Stimulated activated naive CD8-positive, alpha-beta T cell treated with anti-CD3 and anti-CD28 coated beads, Interleukin-15, Interleukin-2, amounts not matched to agents 100 ng/mL and 50 ng/mL, for 24 hours (primary cell): ENCODE measurements around the gene ZFHX2.
A peak's percentile ranks its signal among the peaks of the same experiment; 100 is the strongest.

ENCODE experiments used
- H3K27ac Mint-ChIP-seq: one replicate; pipeline ENCODE4 v1.8.0; 2021; ENCODE audit warnings: mild to moderate bottlenecking, mixed read lengths
- H3K27me3 Mint-ChIP-seq: one replicate; pipeline ENCODE4 v1.8.0; 2021; ENCODE audit warnings: mixed read lengths
- H3K36me3 Mint-ChIP-seq: one replicate; pipeline ENCODE4 v1.8.0; 2021; ENCODE audit warnings: low read depth, mixed read lengths
- H3K4me1 Mint-ChIP-seq: one replicate; pipeline ENCODE4 v1.8.0; 2021; ENCODE audit warnings: low read depth, mixed read lengths
- H3K4me3 Mint-ChIP-seq: one replicate; pipeline ENCODE4 v1.8.0; 2021; ENCODE audit warnings: mild to moderate bottlenecking, mixed read lengths
- H3K9me3 Mint-ChIP-seq: one replicate; pipeline ENCODE4 v1.8.0; 2021; ENCODE audit warnings: mixed read lengths

Gene ZFHX2

GRCh38 chr14:23566778-23567185 is 15.2 kb upstream of the ZFHX2 start:
- no peaks in the 10 kb centered on the region for H3K27me3 Mint-ChIP-seq
- peaks cover 31% of the 10 kb centered on the region for H3K36me3 Mint-ChIP-seq
- peak overlapping the region; percentile 100 for H3K27ac Mint-ChIP-seq
- H3K4me3 Mint-ChIP-seq = peak overlapping the region; percentile 100
- H3K4me1 Mint-ChIP-seq = peaks cover 33% of the 10 kb centered on the region
- H3K9me3 Mint-ChIP-seq = no peaks in the 10 kb centered on the region

- Mint-ChIP-seq H3K36me3 (peaks cover 36% of the 10 kb centered on the region), H3K9me3 (no peaks in the 10 kb centered on the region), H3K27me3 (no peaks in the 10 kb centered on the region), H3K4me3 (peak overlapping the region; percentile 100), H3K27ac (peak overlapping the region; percentile 100), H3K4me1 (peaks cover 36% of the 10 kb centered on the region)
These were observed 14.7 kb upstream of the ZFHX2 start for GRCh38 chr14:23566112-23566777.

- no peak overlapping the region for H3K4me3 Mint-ChIP-seq
- H3K27ac Mint-ChIP-seq = no peak overlapping the region
- peaks cover 36% of the 10 kb centered on the region for H3K36me3 Mint-ChIP-seq
- peaks cover 41% of the 10 kb centered on the region for H3K4me1 Mint-ChIP-seq
- no peaks in the 10 kb centered on the region for H3K9me3 Mint-ChIP-seq
- H3K27me3 Mint-ChIP-seq = no peaks in the 10 kb centered on the region
These were observed 14.1 kb upstream of the ZFHX2 start for GRCh38 chr14:23565626-23566025.

GRCh38 chr14:23564876-23565275 is 13.3 kb upstream of the ZFHX2 start:
- Mint-ChIP-seq H3K27me3 (no peaks in the 10 kb centered on the region), H3K27ac (no peak overlapping the region), H3K4me1 (peaks cover 48% of the 10 kb centered on the region), H3K4me3 (no peak overlapping the region), H3K36me3 (peaks cover 42% of the 10 kb centered on the region), H3K9me3 (no peaks in the 10 kb centered on the region)

- Mint-ChIP-seq H3K36me3 (peaks cover 48% of the 10 kb centered on the region), H3K27me3 (no peaks in the 10 kb centered on the region), H3K4me3 (no peak overlapping the region), H3K9me3 (no peaks in the 10 kb centered on the region), H3K4me1 (peaks cover 54% of the 10 kb centered on the region), H3K27ac (no peak overlapping the region)
These were observed 12.7 kb upstream of the ZFHX2 start for GRCh38 chr14:23564181-23564812.

GRCh38 chr14:23563473-23564180 is 12.1 kb upstream of the ZFHX2 start:
- Mint-ChIP-seq H3K9me3 (no peaks in the 10 kb centered on the region), H3K4me3 (no peak overlapping the region), H3K36me3 (peaks cover 50% of the 10 kb centered on the region), H3K27ac (no peak overlapping the region), H3K4me1 (peaks cover 55% of the 10 kb centered on the region), H3K27me3 (no peaks in the 10 kb centered on the region)

GRCh38 chr14:23562822-23563472 is 11.4 kb upstream of the ZFHX2 start:
- H3K4me1 Mint-ChIP-seq = peaks cover 53% of the 10 kb centered on the region
- H3K27me3 Mint-ChIP-seq = no peaks in the 10 kb centered on the region
- H3K4me3 Mint-ChIP-seq = no peak overlapping the region
- H3K27ac Mint-ChIP-seq = peak overlapping the region; percentile 24
- peaks cover 53% of the 10 kb centered on the region for H3K36me3 Mint-ChIP-seq
- H3K9me3 Mint-ChIP-seq = no peaks in the 10 kb centered on the region

GRCh38 chr14:23561873-23562821 is 10.6 kb upstream of the ZFHX2 start:
- Mint-ChIP-seq H3K27ac (peak overlapping the region; percentile 29), H3K36me3 (peaks cover 54% of the 10 kb centered on the region), H3K27me3 (no peaks in the 10 kb centered on the region), H3K4me3 (no peak overlapping the region), H3K4me1 (peaks cover 54% of the 10 kb centered on the region), H3K9me3 (no peaks in the 10 kb centered on the region)

GRCh38 chr14:23561259-23561658 is 9.7 kb upstream of the ZFHX2 start:
- H3K4me1 Mint-ChIP-seq = peaks cover 55% of the 10 kb centered on the region
- no peaks in the 10 kb centered on the region for H3K27me3 Mint-ChIP-seq
- H3K36me3 Mint-ChIP-seq = peaks cover 51% of the 10 kb centered on the region
- no peaks in the 10 kb centered on the region for H3K9me3 Mint-ChIP-seq
- no peak overlapping the region for H3K4me3 Mint-ChIP-seq
- H3K27ac Mint-ChIP-seq = peak overlapping the region; percentile 29

- Mint-ChIP-seq H3K27ac (peak overlapping the region; percentile 88), H3K9me3 (no peaks in the 10 kb centered on the region), H3K27me3 (no peaks in the 10 kb centered on the region), H3K4me1 (peaks cover 59% of the 10 kb centered on the region), H3K36me3 (peaks cover 45% of the 10 kb centered on the region), H3K4me3 (no peak overlapping the region)
These were observed 8.5 kb upstream of the ZFHX2 start for GRCh38 chr14:23559926-23560520.

GRCh38 chr14:23559010-23559925 is 7.7 kb upstream of the ZFHX2 start:
- peaks cover 62% of the 10 kb centered on the region for H3K4me1 Mint-ChIP-seq
- peaks cover 40% of the 10 kb centered on the region for H3K36me3 Mint-ChIP-seq
- H3K4me3 Mint-ChIP-seq = no peak overlapping the region
- H3K9me3 Mint-ChIP-seq = no peaks in the 10 kb centered on the region
- no peaks in the 10 kb centered on the region for H3K27me3 Mint-ChIP-seq
- H3K27ac Mint-ChIP-seq = peak overlapping the region; percentile 88

- Mint-ChIP-seq H3K4me3 (peak overlapping the region; percentile 22), H3K9me3 (no peaks in the 10 kb centered on the region), H3K36me3 (peaks cover 35% of the 10 kb centered on the region), H3K4me1 (peaks cover 62% of the 10 kb centered on the region), H3K27ac (peak overlapping the region; percentile 88), H3K27me3 (no peaks in the 10 kb centered on the region)
These were observed 6.9 kb upstream of the ZFHX2 start for GRCh38 chr14:23558346-23559009.

- Mint-ChIP-seq H3K36me3 (peaks cover 33% of the 10 kb centered on the region), H3K27me3 (no peaks in the 10 kb centered on the region), H3K4me1 (peaks cover 61% of the 10 kb centered on the region), H3K4me3 (peak overlapping the region; percentile 75), H3K9me3 (no peaks in the 10 kb centered on the region), H3K27ac (peak overlapping the region; percentile 88)
These were observed 6.4 kb upstream of the ZFHX2 start for GRCh38 chr14:23557946-23558345.
